ENCODE measurements around the gene PRAC2. TPM values are rescaled to one million over a fixed set of nuclear protein-coding genes. Genes with fewer than 3 reads are reported as not detected.
"Not testable (repeated sequence)": the region's sequence is repeated elsewhere in the genome, so short reads cannot be mapped to it uniquely, and the experiment has no call there.

Gene PRAC2
- not detected in 2 replicates for total RNA-seq
- polyA plus RNA-seq (2012), result not detected

GRCh38 chr17:48722915-48723422 lies at the start of gene PRAC2:
PRAC2 (plus strand) TSS chr17:48723185; CDS start chr17:48724411, 1,226 bp downstream.
- no peak for DNase-seq (ENCODE audit: low read depth)

GRCh38 chr17:48676963-48677558 lies 45.9 kb upstream of the PRAC2 start:
- DNase-seq (ENCODE audit: low read depth), result no peak

DNA sequence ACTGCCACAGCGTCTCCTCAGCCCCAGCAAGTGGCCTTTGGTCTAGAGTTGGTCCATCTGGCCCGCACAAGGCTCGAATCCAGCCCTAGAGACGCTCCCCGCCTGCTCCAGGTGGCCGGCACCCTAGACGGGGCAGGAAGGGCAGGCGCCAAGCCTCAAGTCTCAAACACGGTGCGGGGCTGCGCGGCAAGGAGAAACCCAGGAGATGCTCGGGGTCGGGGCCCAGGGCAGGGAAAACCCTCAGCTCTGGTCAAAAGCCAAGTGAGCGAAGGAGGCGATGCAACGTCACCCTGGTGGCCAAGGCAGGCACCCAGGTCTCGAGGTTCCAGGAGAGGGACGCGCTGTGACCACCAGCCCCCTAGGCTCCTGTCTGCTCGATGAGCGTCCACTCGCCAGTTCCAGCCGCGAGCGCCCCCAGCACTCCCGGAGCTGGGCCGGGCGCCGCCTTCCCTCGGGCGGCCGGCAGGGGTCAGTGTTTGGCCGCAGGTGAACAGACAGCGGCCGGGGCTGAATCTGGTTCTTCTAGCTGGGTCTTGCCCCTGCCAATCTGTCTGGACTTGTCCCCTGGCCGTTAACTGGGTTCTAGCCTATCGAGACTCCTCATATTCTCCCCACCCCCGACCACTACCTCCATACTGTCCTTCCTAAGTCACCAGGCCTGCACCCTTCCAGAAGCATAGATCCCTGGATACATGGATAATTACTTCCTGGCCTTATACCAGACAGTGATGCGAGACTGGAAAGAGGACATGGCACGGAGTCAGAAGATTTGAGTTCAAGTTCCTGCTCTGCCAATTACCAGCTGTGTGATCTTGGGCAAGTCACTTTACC lies 44.6 kb upstream of the PRAC2 start:
- DNase-seq (ENCODE audit: low read depth), result peak; percentile 58

DNA sequence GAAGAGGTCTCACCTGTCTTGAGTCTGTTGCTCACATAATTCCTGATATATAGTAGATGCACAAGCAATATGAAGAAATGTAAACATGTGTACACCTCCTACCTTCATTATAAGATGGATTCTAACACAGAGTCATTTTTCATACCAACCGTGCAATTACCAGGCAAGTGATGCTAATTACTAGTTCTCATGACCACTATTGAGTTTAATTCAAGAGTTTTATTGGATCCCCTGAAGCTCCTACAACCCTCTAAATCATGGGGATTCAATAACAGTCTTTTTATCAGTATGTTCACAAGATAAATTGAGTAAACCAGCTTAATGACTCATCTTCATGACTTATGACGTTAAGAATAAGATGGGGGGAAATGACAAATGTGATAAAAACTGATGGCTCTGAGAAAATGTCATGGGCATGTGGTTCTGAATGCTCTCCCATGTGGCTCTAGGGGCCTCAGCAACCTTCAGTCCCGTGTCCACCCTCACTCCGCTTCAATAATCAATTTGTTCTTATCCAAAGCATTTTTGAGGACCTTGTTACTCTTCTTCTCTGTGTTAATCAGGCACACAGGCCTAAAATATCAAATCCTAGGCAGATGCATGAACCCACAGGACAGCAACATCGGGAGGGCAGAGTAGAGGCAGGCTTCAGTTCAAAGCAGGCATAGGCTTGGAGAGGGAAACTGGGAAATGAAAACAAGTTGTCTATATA lies 43.4 kb upstream of the PRAC2 start:
- DNase-seq (ENCODE audit: low read depth), result no peak

GRCh38 chr17:48681609-48682008 lies 41.4 kb upstream of the PRAC2 start:
- no peak for DNase-seq (ENCODE audit: low read depth)

DNA sequence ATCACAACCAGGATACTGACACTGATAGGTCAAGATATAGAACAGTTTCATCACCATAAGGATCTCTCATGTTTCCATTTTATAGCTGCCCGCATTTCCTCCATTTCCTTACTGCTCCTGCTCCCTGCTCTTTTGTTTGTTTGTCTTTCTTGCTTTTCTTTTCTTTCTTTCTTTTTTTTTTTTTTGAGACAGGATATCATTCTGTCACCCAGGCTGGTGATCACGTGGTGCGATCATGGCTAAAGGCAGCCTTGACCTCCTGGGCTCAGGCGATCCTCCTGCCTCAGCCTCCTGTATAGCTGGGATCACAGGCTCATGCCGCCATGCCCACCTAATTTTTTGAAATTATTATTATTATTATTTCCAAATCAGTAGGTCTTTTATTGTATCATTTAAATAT lies 32.3 kb upstream of the PRAC2 start:
- DNase-seq (ENCODE audit: low read depth), result no peak

- DNase-seq (ENCODE audit: low read depth), result no peak
These were observed 30.9 kb upstream of the PRAC2 start for GRCh38 chr17:48692049-48692448.

DNA sequence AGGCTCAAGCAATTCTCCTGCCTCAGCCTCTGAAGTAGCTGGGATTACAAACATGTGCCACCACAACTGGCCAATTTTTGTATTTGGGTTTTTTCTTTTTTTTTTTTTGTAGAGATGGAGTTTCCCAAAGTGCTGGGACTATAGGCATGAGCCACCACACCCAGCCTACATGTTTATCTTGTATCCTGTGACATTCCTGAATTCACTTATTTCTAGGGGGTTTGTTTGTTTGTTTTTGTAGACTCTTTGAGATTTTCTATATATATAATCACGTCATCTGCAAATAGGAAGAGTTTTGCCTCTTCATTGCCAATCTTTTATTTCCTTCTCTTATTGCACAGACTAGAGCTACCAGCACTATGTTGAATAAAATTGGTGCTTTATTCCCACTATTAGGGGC lies 29.8 kb upstream of the PRAC2 start:
- DNase-seq (ENCODE audit: low read depth), result no peak

DNA sequence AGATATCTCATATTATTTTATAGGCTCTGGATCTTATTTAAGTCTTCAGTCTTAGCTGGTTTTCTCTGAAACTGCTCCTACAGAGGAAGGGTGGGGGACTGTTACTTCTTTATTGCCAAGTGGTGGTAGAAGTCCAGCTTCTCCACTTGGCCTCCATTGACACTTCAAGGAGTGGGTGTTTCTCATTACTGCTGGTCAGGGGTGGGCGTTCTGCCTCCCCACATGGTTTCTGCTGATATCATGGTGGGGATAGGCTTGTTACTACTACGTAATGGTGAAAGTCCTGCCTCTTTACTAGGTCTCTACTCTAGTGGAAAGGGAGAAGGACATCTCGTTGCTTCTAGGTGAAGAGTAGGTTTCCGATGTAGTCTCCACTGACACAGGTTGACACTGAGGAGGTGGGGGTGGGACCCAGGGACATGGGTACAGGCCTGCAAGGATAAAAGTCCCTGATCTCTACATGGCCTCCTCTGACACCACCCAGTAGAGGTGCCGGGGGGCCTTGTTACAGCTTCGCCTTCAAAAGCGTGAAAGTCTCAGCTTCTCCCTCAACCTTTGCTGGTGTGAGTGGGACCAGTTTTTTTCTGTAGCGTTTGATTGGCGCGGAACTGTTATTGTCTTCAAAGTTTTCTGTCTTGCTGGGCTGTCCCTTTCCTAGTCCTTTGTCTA lies 21.0 kb upstream of the PRAC2 start:
- DNase-seq (ENCODE audit: low read depth), result no peak

DNA sequence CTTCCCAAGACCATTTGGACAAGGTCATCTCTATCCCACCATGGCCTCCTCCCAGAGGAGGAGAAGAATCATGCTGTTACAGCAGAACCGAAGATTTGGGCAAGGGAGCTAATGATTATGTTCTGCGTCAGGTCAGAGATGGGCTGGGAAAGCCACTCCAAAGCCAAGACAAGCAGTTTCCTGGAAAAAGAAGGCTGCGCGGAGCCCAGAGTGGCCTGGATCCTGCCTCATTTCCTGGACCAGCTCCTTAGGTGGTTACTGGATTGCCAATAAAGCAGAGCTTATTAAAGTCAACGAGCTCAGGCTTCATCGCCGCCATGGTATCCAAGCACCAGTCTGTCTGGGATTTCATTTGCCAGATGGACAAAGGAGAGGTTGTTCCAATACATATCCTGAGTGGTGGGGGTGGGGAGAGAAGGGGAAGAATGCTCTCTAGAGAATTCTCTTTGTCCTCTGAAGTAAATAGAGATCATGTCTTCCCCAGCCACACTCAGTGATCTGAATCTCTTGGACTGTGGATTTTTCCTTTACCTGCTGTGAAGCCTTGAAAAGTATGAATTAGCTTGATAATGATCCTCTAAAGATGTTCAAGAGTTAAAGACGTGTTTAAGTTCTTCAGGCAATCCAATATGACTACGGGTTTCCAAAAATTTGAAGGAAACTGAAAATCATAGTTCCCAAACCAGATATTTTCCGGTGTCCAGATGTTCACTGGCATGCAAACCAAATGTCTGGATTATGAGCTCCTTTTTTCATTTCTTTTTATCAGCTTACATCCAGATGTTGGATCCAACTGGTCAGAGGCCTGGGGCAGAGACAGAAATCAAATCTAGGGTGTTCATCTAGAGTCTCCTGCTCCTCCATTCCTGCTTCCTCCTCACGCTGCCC lies 18.4 kb upstream of the PRAC2 start:
- DNase-seq (ENCODE audit: low read depth), result no peak

DNA sequence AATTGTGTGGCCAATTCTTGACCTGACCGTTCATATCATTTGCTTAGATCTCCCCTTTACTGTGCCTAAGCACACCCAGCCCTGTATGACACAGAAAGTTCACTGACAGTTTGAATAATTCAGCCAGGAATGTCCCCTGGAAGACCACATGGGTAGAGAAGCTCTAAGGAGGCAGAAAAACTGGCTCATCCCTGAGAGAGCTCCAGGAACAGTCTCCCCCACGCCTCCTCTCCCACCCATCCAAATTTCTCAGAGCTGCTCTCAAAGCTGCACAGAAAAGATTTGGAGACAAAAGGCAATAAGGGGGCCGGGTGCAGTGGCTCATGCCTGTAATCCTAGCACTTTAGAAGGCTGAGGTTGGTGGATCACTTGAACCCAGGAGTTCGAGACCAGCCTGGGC lies 11.9 kb upstream of the PRAC2 start:
- no peak for DNase-seq (ENCODE audit: low read depth)

DNA sequence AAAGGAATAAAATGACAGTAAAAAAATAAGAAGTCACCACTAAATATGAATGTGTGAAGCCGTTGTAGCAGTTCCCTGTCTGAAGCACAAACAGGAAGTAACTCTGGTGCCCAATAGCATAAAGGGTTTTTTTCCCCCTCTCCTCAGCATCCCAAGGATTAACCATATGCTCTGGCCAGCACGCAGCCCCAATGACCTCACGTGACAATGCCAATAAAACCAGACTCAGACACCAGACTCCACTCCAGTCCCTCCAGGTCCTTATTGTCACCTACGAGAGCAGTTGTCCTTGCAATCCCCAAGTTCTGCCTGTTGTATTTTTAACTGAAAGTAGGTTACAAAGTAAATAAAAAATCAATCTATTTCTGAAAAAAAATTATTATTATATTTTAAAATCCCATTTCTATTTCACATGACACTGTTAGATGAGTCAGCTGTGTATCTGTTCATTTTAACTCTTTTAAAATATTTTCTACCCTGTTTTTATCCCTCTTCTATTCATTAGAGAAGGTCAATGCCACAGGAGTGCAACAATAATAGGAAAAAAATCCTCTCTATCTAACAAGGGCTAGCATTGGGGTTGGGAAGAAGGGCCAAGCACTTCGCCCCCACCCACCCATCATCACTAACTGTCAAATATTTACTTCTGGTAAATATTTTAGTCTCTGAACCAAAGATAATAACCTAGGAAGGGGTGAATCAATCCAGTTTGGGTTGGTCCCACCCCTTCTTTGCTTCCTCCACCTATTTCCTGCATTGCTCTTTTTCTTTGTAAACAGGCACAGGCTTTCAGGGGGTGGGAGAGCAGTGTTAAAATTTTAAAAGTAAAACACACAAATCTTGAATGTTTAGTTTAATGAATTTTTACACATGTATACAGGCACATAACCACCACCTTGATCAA lies 7.2 kb upstream of the PRAC2 start:
- DNase-seq (ENCODE audit: low read depth), result no peak

- DNase-seq (ENCODE audit: low read depth), result not testable (repeated sequence)
These were observed 6.4 kb upstream of the PRAC2 start for GRCh38 chr17:48716549-48716948.

GRCh38 chr17:48717367-48718226 lies 5.4 kb upstream of the PRAC2 start:
- no peak for DNase-seq (ENCODE audit: low read depth)

GRCh38 chr17:48718227-48718760 lies 4.7 kb upstream of the PRAC2 start:
- no peak for DNase-seq (ENCODE audit: low read depth)

DNA sequence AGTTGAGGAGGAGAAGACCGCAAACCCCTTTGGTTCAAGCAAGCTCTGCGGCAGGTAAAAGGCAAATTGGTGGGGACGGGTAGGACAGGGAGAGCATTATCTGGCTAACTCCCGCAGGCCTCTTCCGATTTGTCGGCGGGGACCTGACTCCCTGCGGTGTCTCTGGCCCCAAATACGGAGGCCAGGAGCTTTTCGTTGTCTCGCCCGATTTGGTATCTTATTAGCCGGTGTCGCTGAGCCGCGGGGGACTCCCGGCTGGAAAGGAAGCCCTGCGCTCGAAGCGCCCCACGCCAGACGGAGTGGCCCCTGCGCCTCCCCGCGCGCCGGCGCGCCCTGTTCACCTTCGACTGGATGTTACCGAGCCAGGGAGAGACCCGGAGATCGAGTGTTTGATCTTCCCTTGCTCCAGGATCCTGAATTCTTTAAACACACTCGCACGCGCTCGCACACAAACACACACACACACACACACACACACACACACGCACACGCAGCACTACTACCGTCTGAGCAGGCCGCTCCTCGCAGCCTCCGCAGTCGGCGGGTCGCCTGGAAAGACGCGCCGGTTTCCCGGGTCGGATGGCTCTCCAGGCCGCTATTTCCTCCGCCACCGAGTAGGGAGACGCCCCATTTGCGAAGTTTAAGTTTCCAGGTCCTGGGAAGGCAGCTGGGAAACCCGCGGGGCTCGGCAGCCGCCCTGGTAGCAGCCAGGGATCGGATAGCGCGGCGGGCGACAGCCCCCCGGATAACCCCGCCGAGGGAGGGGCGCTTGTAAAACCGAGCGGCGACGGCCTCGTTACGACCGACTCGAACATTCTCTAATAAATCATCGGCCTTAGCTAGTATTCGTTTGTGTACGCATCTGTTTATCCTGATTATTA lies 4.0 kb upstream of the PRAC2 start:
- DNase-seq (ENCODE audit: low read depth), result no peak

DNA sequence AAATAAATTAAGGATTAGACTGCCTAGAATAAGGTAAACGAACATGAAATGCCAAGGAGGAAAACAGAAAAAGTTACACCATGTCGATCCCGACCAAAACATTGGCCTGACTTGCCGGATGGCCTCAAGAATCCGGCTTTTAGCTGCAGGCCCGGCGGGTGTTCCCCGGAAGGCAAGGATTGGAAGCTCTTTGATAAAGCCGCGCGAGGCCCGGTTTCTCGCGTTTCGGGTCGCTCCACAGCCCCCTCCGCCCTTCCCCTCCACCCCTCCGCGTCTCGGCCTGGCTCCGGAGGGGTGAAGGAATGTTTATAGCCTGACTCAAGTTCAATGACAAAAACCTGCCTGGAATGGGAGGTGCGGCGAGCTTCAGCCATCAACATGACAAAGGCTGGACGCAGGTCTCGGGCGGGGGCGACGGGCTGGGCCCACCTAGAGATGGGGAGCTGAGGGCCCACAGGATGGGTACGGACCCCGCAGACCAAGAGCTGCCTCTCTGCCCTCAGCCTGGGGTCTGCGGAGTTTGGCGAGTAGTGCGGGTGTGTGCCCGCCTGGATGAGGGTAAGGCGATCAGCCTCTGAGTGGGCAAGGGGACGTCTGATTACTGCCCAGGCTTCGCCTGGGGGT lies 3.2 kb upstream of the PRAC2 start:
- DNase-seq (ENCODE audit: low read depth), result no peak
